Loucy (cell line): ENCODE data around the gene EMILIN3.

Experiments used
- H2AFZ ChIP-seq: fragments of 200-600 bp; sonication (generic); 2 replicates; pipeline ENCODE4 v1.6.0; 2016; ENCODE audit warnings: antibody characterized with exemption, mild to moderate bottlenecking, low read length, moderate library complexity
- H3F3A ChIP-seq: fragments of 200-600 bp; 2 replicates; pipeline ENCODE4 v1.6.0; 2016; ENCODE audit warnings: antibody characterized with exemption, low read depth, mild to moderate bottlenecking
- H3K27me3 ChIP-seq: fragments of 200-600 bp; sonication (generic); 2 replicates; pipeline ENCODE4 v1.6.1; 2014; ENCODE audit warnings: low read length, mild to moderate bottlenecking; ENCODE audit not compliant: insufficient read depth, poor library complexity, severe bottlenecking
- H3K36me3 ChIP-seq: fragments of 200-600 bp; sonication (generic); 2 replicates; pipeline ENCODE4 v1.6.1; 2016; ENCODE audit warnings: low read length; ENCODE audit not compliant: insufficient read depth
- H3K4me1 ChIP-seq: fragments of 200-600 bp; sonication (generic); 2 replicates; pipeline ENCODE4 v1.5.1; 2014; ENCODE audit warnings: low read length, mild to moderate bottlenecking; ENCODE audit not compliant: insufficient read depth, poor library complexity, severe bottlenecking
- H3K4me2 ChIP-seq: fragments of 200-600 bp; sonication (generic); 2 replicates; pipeline ENCODE4 v1.6.0; 2014; ENCODE audit warnings: antibody characterized with exemption, low read length, low read depth, mild to moderate bottlenecking; ENCODE audit not compliant: poor library complexity, severe bottlenecking
- H3K4me3 ChIP-seq: fragments of 200-600 bp; sonication (generic); 2 replicates; pipeline ENCODE4 v1.5.1; 2014; ENCODE audit warnings: low read length, mild to moderate bottlenecking, mixed read lengths; ENCODE audit not compliant: poor library complexity, severe bottlenecking
- H3K79me2 ChIP-seq: fragments of 200-600 bp; sonication (generic); 2 replicates; pipeline ENCODE4 v1.6.1; 2014; ENCODE audit warnings: low read length; ENCODE audit not compliant: insufficient read depth
- H3K9ac ChIP-seq: fragments of 200-600 bp; sonication (generic); 2 replicates; pipeline ENCODE4 v1.6.0; 2014; ENCODE audit warnings: mild to moderate bottlenecking, low read depth, low read length, moderate library complexity; ENCODE audit not compliant: poor library complexity, severe bottlenecking
- H3K9me2 ChIP-seq: fragments of 200-600 bp; sonication (generic); replicated peaks from 2 replicates; pipeline ENCODE4 v1.6.1; 2016; ENCODE audit warnings: low read depth, low read length, mixed read lengths
- H3K9me3 ChIP-seq: fragments of 200-600 bp; sonication (generic); 2 replicates; pipeline ENCODE4 v1.6.1; 2014; ENCODE audit warnings: mild to moderate bottlenecking, antibody characterized with exemption, low read length, low read depth; ENCODE audit not compliant: insufficient read depth
- H4K20me1 ChIP-seq: fragments of 200-600 bp; sonication (generic); 2 replicates; pipeline ENCODE4 v1.6.0; 2014; ENCODE audit warnings: antibody characterized with exemption, low read length, mild to moderate bottlenecking; ENCODE audit not compliant: insufficient read depth, poor library complexity, severe bottlenecking
- CTCF ChIP-seq: fragments of 200-600 bp; sonication (generic); conservative IDR thresholded peaks from 2 replicates; pipeline ENCODE4 v1.5.1; 2014; ENCODE audit warnings: mild to moderate bottlenecking, antibody characterized with exemption, low read length
- EZH2phosphoT487 ChIP-seq: fragments of 200-600 bp; IDR thresholded peaks from 2 replicates; pipeline ENCODE4 v1.6.1; 2018; ENCODE audit warnings: antibody characterized with exemption, mild to moderate bottlenecking, moderate library complexity, borderline replicate concordance

The EMILIN3 gene

GRCh38 chr20:41371371-41371770 is 4.8 kb upstream of the EMILIN3 start:
- H3K36me3 ChIP-seq, result no peaks in the 10 kb centered on the region
- no peaks in the 10 kb centered on the region for H3K4me1 ChIP-seq
- H3K9ac ChIP-seq, result no peak overlapping the region
- no peaks in the 10 kb centered on the region for H3K79me2 ChIP-seq
- H3K9me3 ChIP-seq, result no peaks in the 10 kb centered on the region
- H3K27me3 ChIP-seq, result no peaks in the 10 kb centered on the region
- TF ChIP-seq EZH2phosphoT487 (no peak), CTCF (no peak)
- no peaks in the 10 kb centered on the region for H3K9me2 ChIP-seq
- H3F3A ChIP-seq, result no peaks in the 10 kb centered on the region
- H2AFZ ChIP-seq, result no peak overlapping the region
- no peak overlapping the region for H3K4me3 ChIP-seq
- H4K20me1 ChIP-seq, result no peaks in the 10 kb centered on the region
- no peak overlapping the region for H3K4me2 ChIP-seq

GRCh38 chr20:41370176-41370575 is 3.6 kb upstream of the EMILIN3 start:
- Histone ChIP-seq H3K9ac (no peak overlapping the region), H3F3A (no peaks in the 10 kb centered on the region), H3K36me3 (no peaks in the 10 kb centered on the region), H3K4me1 (no peaks in the 10 kb centered on the region), H3K27me3 (no peaks in the 10 kb centered on the region), H3K9me2 (no peaks in the 10 kb centered on the region), H3K79me2 (no peaks in the 10 kb centered on the region), H2AFZ (no peak overlapping the region), H4K20me1 (no peaks in the 10 kb centered on the region), H3K9me3 (no peaks in the 10 kb centered on the region), H3K4me3 (no peak overlapping the region), H3K4me2 (no peak overlapping the region)
- TF ChIP-seq EZH2phosphoT487 (no peak), CTCF (no peak)

GRCh38 chr20:41369673-41370072 is 3.1 kb upstream of the EMILIN3 start:
- Histone ChIP-seq H3K9ac (no peak overlapping the region), H3K9me2 (no peaks in the 10 kb centered on the region), H4K20me1 (no peaks in the 10 kb centered on the region), H3K4me3 (no peak overlapping the region), H3K4me2 (no peak overlapping the region), H3K36me3 (no peaks in the 10 kb centered on the region), H2AFZ (no peak overlapping the region), H3K27me3 (no peaks in the 10 kb centered on the region), H3K4me1 (no peaks in the 10 kb centered on the region), H3K79me2 (no peaks in the 10 kb centered on the region), H3F3A (no peaks in the 10 kb centered on the region), H3K9me3 (no peaks in the 10 kb centered on the region)
- TF ChIP-seq EZH2phosphoT487 (no peak), CTCF (no peak)
